ENCODE results near the gene SACM1L. TPM values are rescaled to one million over a fixed set of nuclear protein-coding genes. Genes with fewer than 3 reads are reported as not detected.

The SACM1L gene
- total RNA-seq, 2 donors from 2014 or later, result 149 to 161 TPM

- WGBS, 2 experiments (ENCODE audit: insufficient coverage in 1 of 2, insufficient read length in 1 of 2), result 100% methylated on average over 1 of the region's 1 CpG; no CpG with 5 or more reads in 1 of the 2 experiments
- Mint-ChIP-seq H3K27me3 (ENCODE audit: insufficient read depth) (peaks cover 67% of the 10 kb centered on the region), H3K36me3 (ENCODE audit: low read depth) (no peaks in the 10 kb centered on the region), H3K4me3 (no peak overlapping the region), H3K4me1 (no peaks in the 10 kb centered on the region), H3K9me3 (peaks cover 8% of the 10 kb centered on the region), H3K27ac (no peak overlapping the region)
- DNase-seq, result no peak
- Histone ChIP-seq H3K27me3 (ENCODE audit: control insufficient read depth, insufficient read depth, low read length, poor library complexity, severe bottlenecking) (peaks cover 51% of the 10 kb centered on the region), H3K4me3 (ENCODE audit: low read length) (no peak overlapping the region), H3K9me3 (ENCODE audit: control insufficient read depth, low read length) (no peaks in the 10 kb centered on the region), H3K36me3 (ENCODE audit: control insufficient read depth, insufficient read depth, low read length) (no peaks in the 10 kb centered on the region), H3K9ac (ENCODE audit: extremely low read depth, low read length, poor library complexity, severe bottlenecking) (no peak overlapping the region), H3K4me1 (ENCODE audit: control insufficient read depth, insufficient read depth, low read length) (no peaks in the 10 kb centered on the region), H3K27ac (ENCODE audit: low read depth, low read length) (no peak overlapping the region)
- no peak for TF ChIP-seq CTCF (conservative IDR thresholded peaks at IDR 0.05)
These were observed 105.5 kb downstream of the SACM1L start for GRCh38 chr3:45794660-45795059.

Other genes starting within 250 kb of the SACM1L start
- gene LIMD1, start 94.6 kb upstream of the SACM1L start, total RNA-seq, result 10 to 100 TPM; 30.9 to 33.4 TPM
- gene SLC6A20, start 107.1 kb downstream of the SACM1L start, total RNA-seq, result 1 to 10 TPM in 1 of 2 donors, under 1 TPM in 1; 0.29 to 1.5 TPM
- 10 to 100 TPM; 12.1 to 19.8 TPM for gene LZTFL1, start 152.7 kb downstream of the SACM1L start, total RNA-seq
- gene CCR9, start 197.1 kb downstream of the SACM1L start, total RNA-seq, result not detected

Measured in endodermal cell (in vitro differentiated cells).